GM12874 (cell line): Measurements from ENCODE around the gene RTCA.

Source experiments
- CTCF ChIP-seq: IDR thresholded peaks from 2 replicates; pipeline ENCODE4 v1.5.1; 2011; ENCODE audit warnings: low read depth, mild to moderate bottlenecking, control low read depth, low read length, moderate library complexity; ENCODE audit not compliant: insufficient read depth

Gene RTCA

GRCh38 chr1:100249537-100250257, 16.3 kb upstream of the RTCA start, which contains the start of gene DBT:
Gene DBT, minus strand, starts transcription at chr1:100249834. Its CDS starts 14 bp downstream, at chr1:100249820.
- no peak for TF ChIP-seq CTCF

GRCh38 chr1:100250264-100250663, 15.8 kb upstream of the RTCA start:
- TF ChIP-seq CTCF, result no peak

GRCh38 chr1:100250807-100251206, 15.2 kb upstream of the RTCA start:
- TF ChIP-seq CTCF, result no peak

GRCh38 chr1:100252901-100253300, 13.1 kb upstream of the RTCA start:
- TF ChIP-seq CTCF, result no peak

- TF ChIP-seq CTCF, result no peak
Measured at GRCh38 chr1:100253552-100253951, 12.5 kb upstream of the RTCA start.

GRCh38 chr1:100261686-100262085, 4.3 kb upstream of the RTCA start:
- TF ChIP-seq CTCF, result no peak

- TF ChIP-seq CTCF, result no peak
Measured at GRCh38 chr1:100265562-100265930, 470 bp upstream of the RTCA start.
